ENCODE data around the gene EN1. TPM values are rescaled to one million over a fixed set of nuclear protein-coding genes. Genes with fewer than 3 reads are reported as not detected.

The EN1 gene
- total RNA-seq, 3 donors from 2014 or later (not counting 1 experiment from before 2014, with no cell fraction given), result not detected

- peaks cover 5 to 6% of the 10 kb centered on the region in 2 donors for H3K4me1 Mint-ChIP-seq
- no peak overlapping the region for H3K27ac ChIP-seq (ENCODE audit: low read length)
- no peaks in the 10 kb centered on the region for H3K4me1 ChIP-seq (ENCODE audit: control insufficient read depth, insufficient read depth, low read length)
- H3K27ac Mint-ChIP-seq, result no peak overlapping the region
- no peak overlapping the region for H3K4me3 Mint-ChIP-seq
- no peaks in the 10 kb centered on the region for H3K9me3 Mint-ChIP-seq
- no peaks in the 10 kb centered on the region for H3K36me3 Mint-ChIP-seq
- H3K27me3 Mint-ChIP-seq (ENCODE audit: low read depth in 2 of 2), result peaks cover 32 to 66% of the 10 kb centered on the region in 2 donors
- no peaks in the 10 kb centered on the region for H3K36me3 ChIP-seq (ENCODE audit: control insufficient read depth, insufficient read depth, low read length)
- H3K4me3 ChIP-seq (ENCODE audit: low read length), result no peak overlapping the region
- no CpG with 5 or more reads among the region's 1 CpG for WGBS (ENCODE audit: insufficient coverage)
- TF ChIP-seq, protein P1, sequence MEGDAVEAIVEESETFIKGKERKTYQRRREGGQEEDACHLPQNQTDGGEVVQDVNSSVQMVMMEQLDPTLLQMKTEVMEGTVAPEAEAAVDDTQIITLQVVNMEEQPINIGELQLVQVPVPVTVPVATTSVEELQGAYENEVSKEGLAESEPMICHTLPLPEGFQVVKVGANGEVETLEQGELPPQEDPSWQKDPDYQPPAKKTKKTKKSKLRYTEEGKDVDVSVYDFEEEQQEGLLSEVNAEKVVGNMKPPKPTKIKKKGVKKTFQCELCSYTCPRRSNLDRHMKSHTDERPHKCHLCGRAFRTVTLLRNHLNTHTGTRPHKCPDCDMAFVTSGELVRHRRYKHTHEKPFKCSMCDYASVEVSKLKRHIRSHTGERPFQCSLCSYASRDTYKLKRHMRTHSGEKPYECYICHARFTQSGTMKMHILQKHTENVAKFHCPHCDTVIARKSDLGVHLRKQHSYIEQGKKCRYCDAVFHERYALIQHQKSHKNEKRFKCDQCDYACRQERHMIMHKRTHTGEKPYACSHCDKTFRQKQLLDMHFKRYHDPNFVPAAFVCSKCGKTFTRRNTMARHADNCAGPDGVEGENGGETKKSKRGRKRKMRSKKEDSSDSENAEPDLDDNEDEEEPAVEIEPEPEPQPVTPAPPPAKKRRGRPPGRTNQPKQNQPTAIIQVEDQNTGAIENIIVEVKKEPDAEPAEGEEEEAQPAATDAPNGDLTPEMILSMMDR (IDR thresholded peaks at IDR 0.05), result no peak
- DNase-seq (no peak), ATAC-seq (no peak)
- intact Hi-C loops (cut with micrococcal nuclease), result no loop called here
- H3K9me3 ChIP-seq (ENCODE audit: control insufficient read depth, insufficient read depth, low read length), result no peaks in the 10 kb centered on the region
- peaks cover 2% of the 10 kb centered on the region for H3K27me3 ChIP-seq (ENCODE audit: control insufficient read depth, insufficient read depth, low read length)
These were observed 21.4 kb downstream of the EN1 start for GRCh38 chr2:118826093-118826492.

- intact Hi-C loops (cut with micrococcal nuclease), result no loop called here
- no peaks in the 10 kb centered on the region for H3K9me3 Mint-ChIP-seq
- 62% methylated on average over 5 of the region's 5 CpGs for WGBS (ENCODE audit: insufficient coverage)
- no peaks in the 10 kb centered on the region for H3K36me3 Mint-ChIP-seq
- H3K4me1 Mint-ChIP-seq, result peaks cover 5 to 6% of the 10 kb centered on the region in 2 donors
- Histone ChIP-seq H3K27me3 (ENCODE audit: control insufficient read depth, insufficient read depth, low read length) (peaks cover 2% of the 10 kb centered on the region), H3K27ac (ENCODE audit: low read length) (no peak overlapping the region), H3K4me3 (ENCODE audit: low read length) (no peak overlapping the region), H3K4me1 (ENCODE audit: control insufficient read depth, insufficient read depth, low read length) (no peaks in the 10 kb centered on the region), H3K36me3 (ENCODE audit: control insufficient read depth, insufficient read depth, low read length) (no peaks in the 10 kb centered on the region), H3K9me3 (ENCODE audit: control insufficient read depth, insufficient read depth, low read length) (no peaks in the 10 kb centered on the region)
- H3K27me3 Mint-ChIP-seq (ENCODE audit: low read depth in 2 of 2), result peaks cover 35 to 71% of the 10 kb centered on the region in 2 donors
- DNase-seq (no peak), ATAC-seq (no peak)
- TF ChIP-seq, protein P1 (IDR thresholded peaks at IDR 0.05), result no peak
- H3K4me3 Mint-ChIP-seq, result no peak overlapping the region
- no peak overlapping the region for H3K27ac Mint-ChIP-seq
These were observed 23.8 kb downstream of the EN1 start for GRCh38 chr2:118823633-118824032.

- Histone ChIP-seq H3K27ac (ENCODE audit: low read length) (no peak overlapping the region), H3K36me3 (ENCODE audit: control insufficient read depth, insufficient read depth, low read length) (no peaks in the 10 kb centered on the region), H3K4me3 (ENCODE audit: low read length) (no peak overlapping the region), H3K9me3 (ENCODE audit: control insufficient read depth, insufficient read depth, low read length) (no peaks in the 10 kb centered on the region), H3K27me3 (ENCODE audit: control insufficient read depth, insufficient read depth, low read length) (peaks cover 2% of the 10 kb centered on the region), H3K4me1 (ENCODE audit: control insufficient read depth, insufficient read depth, low read length) (no peaks in the 10 kb centered on the region)
- H3K9me3 Mint-ChIP-seq, result no peaks in the 10 kb centered on the region
- no peaks in the 10 kb centered on the region for H3K36me3 Mint-ChIP-seq
- 91% methylated on average over 1 of the region's 1 CpG for WGBS (ENCODE audit: insufficient coverage)
- H3K27me3 Mint-ChIP-seq (ENCODE audit: low read depth in 2 of 2), result peaks cover 33 to 71% of the 10 kb centered on the region in 2 donors
- DNase-seq, result no peak
- ATAC-seq, result no peak
- H3K4me1 Mint-ChIP-seq, result peaks cover 5 to 6% of the 10 kb centered on the region in 2 donors
- intact Hi-C loops (cut with micrococcal nuclease), result no loop called here
- TF ChIP-seq, protein P1 (IDR thresholded peaks at IDR 0.05), result no peak
- no peak overlapping the region for H3K4me3 Mint-ChIP-seq
- H3K27ac Mint-ChIP-seq, result no peak overlapping the region
These were observed 24.9 kb downstream of the EN1 start for GRCh38 chr2:118822572-118822971.

GRCh38 chr2:118822015-118822414 is 25.4 kb downstream of the EN1 start:
- Mint-ChIP-seq H3K4me1 (peaks cover 5 to 6% of the 10 kb centered on the region in 2 donors), H3K4me3 (no peak overlapping the region), H3K27ac (no peak overlapping the region), H3K9me3 (no peaks in the 10 kb centered on the region), H3K36me3 (no peaks in the 10 kb centered on the region), H3K27me3 (ENCODE audit: low read depth in 2 of 2) (peaks cover 36 to 76% of the 10 kb centered on the region in 2 donors)
- intact Hi-C loops (cut with micrococcal nuclease), result no loop called here
- Histone ChIP-seq H3K27me3 (ENCODE audit: control insufficient read depth, insufficient read depth, low read length) (peaks cover 2% of the 10 kb centered on the region), H3K4me1 (ENCODE audit: control insufficient read depth, insufficient read depth, low read length) (no peaks in the 10 kb centered on the region), H3K4me3 (ENCODE audit: low read length) (no peak overlapping the region), H3K27ac (ENCODE audit: low read length) (no peak overlapping the region), H3K36me3 (ENCODE audit: control insufficient read depth, insufficient read depth, low read length) (no peaks in the 10 kb centered on the region), H3K9me3 (ENCODE audit: control insufficient read depth, insufficient read depth, low read length) (no peaks in the 10 kb centered on the region)
- TF ChIP-seq, protein P1 (IDR thresholded peaks at IDR 0.05), result no peak
- DNase-seq (no peak), ATAC-seq (no peak)
- 81% methylated on average over 5 of the region's 5 CpGs for WGBS (ENCODE audit: insufficient coverage)
